HEK293 (cell line): ENCODE measurements around the gene TMEM250.

ENCODE experiments used
- EGR2 ChIP-seq: fragments of 450-650 bp; formaldehyde crosslinking; IDR thresholded peaks from 2 replicates; pipeline ENCODE4 v1.5.1; 2016; ENCODE audit warnings: low read depth, missing biosample characterization, missing genetic modification characterization
- HOXA7 ChIP-seq: sonication (generic); formaldehyde crosslinking; IDR thresholded peaks from 2 replicates; pipeline ENCODE4 v1.8.1; 2022; ENCODE audit warnings: missing genetic modification reagents, borderline replicate concordance
- KLF1 ChIP-seq: fragments of 450-650 bp; formaldehyde crosslinking; IDR thresholded peaks from 2 replicates; pipeline ENCODE4 v1.5.1; 2016; ENCODE audit warnings: missing biosample characterization, missing genetic modification characterization
- MZF1 ChIP-seq: fragments of 450-650 bp; formaldehyde crosslinking; IDR thresholded peaks from 2 replicates; pipeline ENCODE4 v1.5.1; 2017; ENCODE audit warnings: missing biosample characterization, missing genetic modification characterization, borderline replicate concordance
- OSR2 ChIP-seq: fragments of 450-650 bp; formaldehyde crosslinking; IDR thresholded peaks from 2 replicates; pipeline ENCODE4 v1.5.1; 2016; ENCODE audit warnings: missing biosample characterization, missing genetic modification characterization
- PATZ1 ChIP-seq: fragments of 450-650 bp; formaldehyde crosslinking; IDR thresholded peaks from 2 replicates; pipeline ENCODE4 v1.5.1; 2016; ENCODE audit warnings: missing biosample characterization, missing genetic modification characterization
- REPIN1 ChIP-seq: fragments of 450-650 bp; formaldehyde crosslinking; IDR thresholded peaks from 2 replicates; pipeline ENCODE4 v1.5.1; 2017; ENCODE audit warnings: missing biosample characterization, missing genetic modification characterization, low read depth
- SP2 ChIP-seq: fragments of 450-650 bp; formaldehyde crosslinking; IDR thresholded peaks from 2 replicates; pipeline ENCODE4 v1.5.1; 2016; ENCODE audit warnings: missing biosample characterization, missing genetic modification characterization
- ZBTB1 ChIP-seq: fragments of 450-650 bp; formaldehyde crosslinking; IDR thresholded peaks from 2 replicates; pipeline ENCODE4 v1.5.1; 2016; ENCODE audit warnings: missing biosample characterization, missing genetic modification characterization
- ZBTB17 ChIP-seq: fragments of 450-650 bp; formaldehyde crosslinking; IDR thresholded peaks from 2 replicates; pipeline ENCODE4 v1.5.1; 2016; ENCODE audit warnings: missing biosample characterization, missing genetic modification characterization
- ZBTB21 ChIP-seq: fragments of 450-650 bp; formaldehyde crosslinking; IDR thresholded peaks from 2 replicates; pipeline ENCODE4 v1.5.1; 2017; ENCODE audit warnings: missing biosample characterization, missing genetic modification characterization
- ZBTB44 ChIP-seq: fragments of 450-650 bp; IDR thresholded peaks from 2 replicates; pipeline ENCODE4 v1.5.1; 2018; ENCODE audit warnings: missing biosample characterization, mild to moderate bottlenecking, missing genetic modification characterization
- ZFHX2 ChIP-seq: fragments of 450-650 bp; formaldehyde crosslinking; conservative IDR thresholded peaks from 2 replicates; pipeline ENCODE4 v1.5.1; 2016; ENCODE audit warnings: missing biosample characterization, missing genetic modification characterization
- ZNF10 ChIP-seq: fragments of 450-650 bp; formaldehyde crosslinking; IDR thresholded peaks from 2 replicates; pipeline ENCODE4 v1.5.1; 2017; ENCODE audit warnings: missing biosample characterization, missing genetic modification characterization
- ZNF169 ChIP-seq: fragments of 450-650 bp; formaldehyde crosslinking; IDR thresholded peaks from 2 replicates; pipeline ENCODE4 v1.5.1; 2016; ENCODE audit warnings: missing biosample characterization, missing genetic modification characterization
- ZNF174 ChIP-seq: fragments of 450-650 bp; formaldehyde crosslinking; IDR thresholded peaks from 2 replicates; pipeline ENCODE4 v1.5.0; 2017; ENCODE audit warnings: missing biosample characterization, mild to moderate bottlenecking, missing genetic modification characterization
- ZNF175 ChIP-seq: fragments of 450-650 bp; formaldehyde crosslinking; IDR thresholded peaks from 2 replicates; pipeline ENCODE4 v1.5.1; 2016; ENCODE audit warnings: missing biosample characterization, missing genetic modification characterization
- ZNF202 ChIP-seq: fragments of 450-650 bp; formaldehyde crosslinking; IDR thresholded peaks from 2 replicates; pipeline ENCODE4 v1.5.1; 2016; ENCODE audit warnings: missing biosample characterization, missing genetic modification characterization, borderline replicate concordance
- ZNF280C ChIP-seq: fragments of 450-650 bp; formaldehyde crosslinking; IDR thresholded peaks from 2 replicates; pipeline ENCODE4 v1.5.1; 2016; ENCODE audit warnings: missing biosample characterization, missing genetic modification characterization
- ZNF354C ChIP-seq: fragments of 450-650 bp; formaldehyde crosslinking; IDR thresholded peaks from 2 replicates; pipeline ENCODE4 v1.5.1; 2016; ENCODE audit warnings: missing biosample characterization, missing genetic modification characterization, low read depth, borderline replicate concordance
- ZNF398 ChIP-seq: fragments of 450-650 bp; formaldehyde crosslinking; IDR thresholded peaks from 2 replicates; pipeline ENCODE4 v1.5.1; 2017; ENCODE audit warnings: missing biosample characterization, missing genetic modification characterization
- ZNF530 ChIP-seq: fragments of 450-650 bp; formaldehyde crosslinking; IDR thresholded peaks from 2 replicates; pipeline ENCODE4 v1.5.1; 2016; ENCODE audit warnings: low read depth, missing biosample characterization, missing genetic modification characterization
- ZNF747 ChIP-seq: fragments of 450-650 bp; formaldehyde crosslinking; IDR thresholded peaks from 2 replicates; pipeline ENCODE4 v1.5.1; 2016; ENCODE audit warnings: missing biosample characterization, missing genetic modification characterization
- ZNF768 ChIP-seq: fragments of 450-650 bp; formaldehyde crosslinking; IDR thresholded peaks from 2 replicates; pipeline ENCODE4 v1.5.1; 2018; ENCODE audit warnings: missing biosample characterization, mild to moderate bottlenecking, missing genetic modification characterization
- ZNF843 ChIP-seq: fragments of 450-650 bp; formaldehyde crosslinking; IDR thresholded peaks from 2 replicates; pipeline ENCODE4 v1.5.1; 2016; ENCODE audit warnings: missing biosample characterization, missing genetic modification characterization

The TMEM250 gene

GRCh38 chr9:136096505-136097001 is 22.1 kb downstream of the TMEM250 start (continued):
- TF ChIP-seq ZNF398, result peak; percentile 63
- no peak for TF ChIP-seq ZBTB21 (tag by site-specific recombination)
- TF ChIP-seq EGR2, result peak; percentile 69
- no peak for TF ChIP-seq ZNF174 (tag by site-specific recombination)
- no peak for TF ChIP-seq ZNF530 (tag by site-specific recombination)
- no peak for TF ChIP-seq ZNF10 (tag by site-specific recombination)
- peak; percentile 80 for TF ChIP-seq ZFHX2 (tag by site-specific recombination)
- no peak for TF ChIP-seq HOXA7
- TF ChIP-seq ZNF843, result no peak
- peak; percentile 22; the same call in 1 of the 2 replicates for TF ChIP-seq SP2 (tag by site-specific recombination)
- no peak for TF ChIP-seq ZNF768 (tag by site-specific recombination)
- no peak for TF ChIP-seq ZBTB1 (tag by site-specific recombination)
- TF ChIP-seq REPIN1, result no peak
- TF ChIP-seq MZF1 (tag by site-specific recombination), result no peak
- no peak for TF ChIP-seq ZNF280C (tag by site-specific recombination)
- peak; percentile 37; the same call in 1 of the 2 replicates for TF ChIP-seq KLF1 (tag by site-specific recombination)
- no peak for TF ChIP-seq ZNF354C (tag by site-specific recombination)
- TF ChIP-seq ZNF169 (tag by site-specific recombination), result no peak
- no peak for TF ChIP-seq ZNF202 (tag by site-specific recombination)
- TF ChIP-seq ZBTB44, result no peak
- no peak for TF ChIP-seq OSR2 (tag by site-specific recombination)
- TF ChIP-seq PATZ1, result no peak
- TF ChIP-seq ZNF175 (tag by site-specific recombination), result no peak
- TF ChIP-seq ZNF747, result no peak
- peak; percentile 66 for TF ChIP-seq ZBTB17 (tag by site-specific recombination)
